Measurements from ENCODE around the gene MED26.
"Not testable (repeated sequence)": the region's sequence is repeated elsewhere in the genome, so short reads cannot be mapped to it uniquely, and the experiment has no call there.

Gene MED26

GRCh38 chr19:16573925-16574324 lies 54.1 kb downstream of the MED26 start:
- no peak for DNase-seq (ENCODE audit: low read depth)

GRCh38 chr19:16573296-16573695 lies 54.7 kb downstream of the MED26 start:
- DNase-seq (ENCODE audit: low read depth), result no peak

- peak; percentile 85 for DNase-seq (ENCODE audit: low read depth)
These were observed 55.4 kb downstream of the MED26 start, which contains the start of gene SLC35E1 for GRCh38 chr19:16572332-16573211. Gene SLC35E1 (minus strand): TSS chr19:16572415. CDS start chr19:16572364, 51 bp downstream.

- DNase-seq (ENCODE audit: low read depth), result no peak
These were observed 56.1 kb downstream of the MED26 start for GRCh38 chr19:16571822-16572331.

- no peak for DNase-seq (ENCODE audit: low read depth)
These were observed 56.7 kb downstream of the MED26 start for GRCh38 chr19:16571283-16571682.

GRCh38 chr19:16569609-16570320 lies 58.2 kb downstream of the MED26 start:
- no peak for DNase-seq (ENCODE audit: low read depth)

- no peak for DNase-seq (ENCODE audit: low read depth)
These were observed 61.3 kb downstream of the MED26 start for GRCh38 chr19:16566702-16567101.

- peak; percentile 57 for DNase-seq (ENCODE audit: low read depth)
These were observed 61.8 kb downstream of the MED26 start for GRCh38 chr19:16566161-16566560.

- no peak for DNase-seq (ENCODE audit: low read depth)
These were observed 63.2 kb downstream of the MED26 start for GRCh38 chr19:16564842-16565241.

- DNase-seq (ENCODE audit: low read depth), result no peak
These were observed 65.4 kb downstream of the MED26 start for GRCh38 chr19:16562608-16563025.

- no peak for DNase-seq (ENCODE audit: low read depth)
These were observed 66.6 kb downstream of the MED26 start for GRCh38 chr19:16561382-16561781.

GRCh38 chr19:16559780-16560276 lies 68.2 kb downstream of the MED26 start:
- no peak for DNase-seq (ENCODE audit: low read depth)

GRCh38 chr19:16554776-16555175 lies 73.2 kb downstream of the MED26 start:
- DNase-seq (ENCODE audit: low read depth), result no peak

- not testable (repeated sequence) for DNase-seq (ENCODE audit: low read depth)
These were observed 76.1 kb downstream of the MED26 start for GRCh38 chr19:16551902-16552301.

GRCh38 chr19:16548956-16549355 lies 79.0 kb downstream of the MED26 start:
- no peak for DNase-seq (ENCODE audit: low read depth)

GRCh38 chr19:16544473-16545231 lies 83.4 kb downstream of the MED26 start:
- no peak for DNase-seq (ENCODE audit: low read depth)

GRCh38 chr19:16543734-16544133 lies 84.3 kb downstream of the MED26 start:
- DNase-seq (ENCODE audit: low read depth), result not testable (repeated sequence)

- DNase-seq (ENCODE audit: low read depth), result no peak
These were observed 85.0 kb downstream of the MED26 start for GRCh38 chr19:16542910-16543472.

- peak; percentile 89 for DNase-seq (ENCODE audit: low read depth)
These were observed 85.7 kb downstream of the MED26 start, which contains the start of gene CHERP for GRCh38 chr19:16542045-16542909. Gene CHERP (minus strand): TSS chr19:16542437. CDS start chr19:16542378, 59 bp downstream.

- DNase-seq (ENCODE audit: low read depth), result no peak
These were observed 86.4 kb downstream of the MED26 start for GRCh38 chr19:16541526-16542044.
